GM06990 (cell line): ENCODE data around the gene ADCY3.

Source experiments
- DNase-seq: peaks from one replicate; pipeline ENCODE4 v3.0.0-alpha.2; 2011; ENCODE audit not compliant: insufficient read length; ENCODE audit errors: extremely low read depth
- H3K27me3 ChIP-seq: replicated peaks from 2 replicates; pipeline ENCODE4 v1.6.0; 2011; ENCODE audit warnings: low read length; ENCODE audit not compliant: control insufficient read depth, insufficient read depth
- H3K36me3 ChIP-seq: 2 replicates; pipeline ENCODE4 v1.5.1; 2011; ENCODE audit warnings: low read length; ENCODE audit not compliant: control insufficient read depth, insufficient read depth
- H3K4me3 ChIP-seq: replicated peaks from 2 replicates; pipeline ENCODE4 v1.5.1; 2011; ENCODE audit warnings: low read depth, mild to moderate bottlenecking, control low read depth, low read length
- CTCF ChIP-seq: IDR thresholded peaks from 2 replicates; pipeline ENCODE4 v1.5.1; 2011; ENCODE audit warnings: low read length, control low read depth, mild to moderate bottlenecking, inconsistent platforms; ENCODE audit not compliant: insufficient read depth, poor library complexity, severe bottlenecking

Gene ADCY3

GRCh38 chr2:24912523-24912922, 7.5 kb downstream of the ADCY3 start:
- H3K4me3 ChIP-seq = no peak overlapping the region
- H3K27me3 ChIP-seq = no peaks in the 10 kb centered on the region
- peaks cover 11% of the 10 kb centered on the region for H3K36me3 ChIP-seq
- DNase-seq = no peak
- no peak for TF ChIP-seq CTCF

- H3K4me3 ChIP-seq = no peak overlapping the region
- H3K27me3 ChIP-seq = no peaks in the 10 kb centered on the region
- TF ChIP-seq CTCF = no peak
- DNase-seq = no peak
- H3K36me3 ChIP-seq = peaks cover 11% of the 10 kb centered on the region
Observed at GRCh38 chr2:24910245-24910644, 9.8 kb downstream of the ADCY3 start.

GRCh38 chr2:24909555-24910177, 10.4 kb downstream of the ADCY3 start:
- Histone ChIP-seq H3K4me3 (no peak overlapping the region), H3K36me3 (peaks cover 9% of the 10 kb centered on the region), H3K27me3 (no peaks in the 10 kb centered on the region)
- TF ChIP-seq CTCF = no peak
- no peak for DNase-seq

- no peak for DNase-seq
- H3K27me3 ChIP-seq = no peaks in the 10 kb centered on the region
- TF ChIP-seq CTCF = no peak
- H3K4me3 ChIP-seq = no peak overlapping the region
- H3K36me3 ChIP-seq = peaks cover 9% of the 10 kb centered on the region
Observed at GRCh38 chr2:24908461-24908901, 11.6 kb downstream of the ADCY3 start.

GRCh38 chr2:24907116-24907515, 12.9 kb downstream of the ADCY3 start:
- Histone ChIP-seq H3K4me3 (no peak overlapping the region), H3K36me3 (peaks cover 6% of the 10 kb centered on the region; the same call in 1 of the 2 replicates), H3K27me3 (no peaks in the 10 kb centered on the region)
- no peak for TF ChIP-seq CTCF
- no peak for DNase-seq

- Histone ChIP-seq H3K4me3 (no peak overlapping the region), H3K27me3 (no peaks in the 10 kb centered on the region), H3K36me3 (peaks cover 3% of the 10 kb centered on the region; the same call in 1 of the 2 replicates)
- TF ChIP-seq CTCF = no peak
- DNase-seq = no peak
Observed at GRCh38 chr2:24906466-24906865, 13.6 kb downstream of the ADCY3 start.
